Body of pancreas (tissue), 4 donors: ENCODE results near the gene TRAF4.

ENCODE experiments used
- CTCF ChIP-seq, 7 experiments: fragments of 450-650 bp in 4 of 7; fragments of 200-600 bp in 3 of 7; sonication (generic) in 3 of 7; IDR thresholded peaks; one replicate each; pipeline ENCODE4 v1.5.1; 2016 to 2019; ENCODE audit warnings: antibody characterized with exemption in 7 of 7
- POLR2A ChIP-seq, 3 donors: fragments of 450-650 bp; IDR thresholded peaks; one replicate each; pipeline ENCODE4 v1.6.1; 2016; ENCODE audit warnings: antibody characterized with exemption in 3 of 3, mild to moderate bottlenecking in 2 of 3

- no peak for TF ChIP-seq CTCF (IDR thresholded peaks at IDR 0.05)
- no peak for TF ChIP-seq POLR2A (IDR thresholded peaks at IDR 0.05)
Observed at GRCh38 chr17:28738680-28739384, 5.0 kb upstream of the TRAF4 start.
